ENCODE data around the gene SOX5. TPM values are rescaled to one million over a fixed set of nuclear protein-coding genes. Genes with fewer than 3 reads are reported as not detected.

SOX5 gene
- polyA plus RNA-seq, 2 donors = 0.24 to 0.33 TPM

DNA sequence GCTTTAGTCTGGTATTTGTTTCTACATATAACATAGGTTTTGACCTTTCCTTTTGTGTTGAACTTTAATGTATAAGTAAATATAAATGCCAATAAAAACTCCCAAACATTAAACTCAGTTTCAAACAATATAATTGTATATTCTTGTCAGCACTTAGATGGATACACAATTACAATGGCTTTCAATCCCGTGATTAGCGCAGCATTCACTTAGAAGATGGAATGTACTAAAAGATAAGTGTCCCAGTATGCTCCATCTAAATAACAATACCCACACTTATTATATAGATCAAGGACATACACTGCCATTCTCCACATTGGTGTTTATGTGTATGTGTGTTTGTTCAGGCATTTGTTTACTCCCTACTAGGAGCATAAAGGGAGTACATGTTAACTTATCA lies 193.1 kb downstream of the SOX5 start:
- Histone ChIP-seq H3K27ac (ENCODE audit: low read depth in 2 of 2, low read length in 1 of 2) (no peak overlapping the region), H3K27me3 (ENCODE audit: control insufficient read depth in 1 of 2, insufficient read depth in 2 of 2, low read length in 2 of 2) (no peaks in the 10 kb centered on the region), H3K36me3 (ENCODE audit: control insufficient read depth in 2 of 2, insufficient read depth in 2 of 2, low read length in 1 of 2) (no peaks in the 10 kb centered on the region), H3K9me3 (ENCODE audit: control insufficient read depth in 2 of 2, insufficient read depth in 1 of 2, low read depth in 1 of 2, low read length in 1 of 2) (no peaks in the 10 kb centered on the region), H3K4me1 (ENCODE audit: control insufficient read depth in 2 of 2, insufficient read depth in 2 of 2, low read length in 1 of 2) (no peaks in the 10 kb centered on the region), H3K4me3 (ENCODE audit: low read depth in 1 of 2, low read length in 2 of 2) (no peak overlapping the region)
- 97 to 98% methylated on average over 2 of the region's 2 CpGs for WGBS, 2 donors

DNA sequence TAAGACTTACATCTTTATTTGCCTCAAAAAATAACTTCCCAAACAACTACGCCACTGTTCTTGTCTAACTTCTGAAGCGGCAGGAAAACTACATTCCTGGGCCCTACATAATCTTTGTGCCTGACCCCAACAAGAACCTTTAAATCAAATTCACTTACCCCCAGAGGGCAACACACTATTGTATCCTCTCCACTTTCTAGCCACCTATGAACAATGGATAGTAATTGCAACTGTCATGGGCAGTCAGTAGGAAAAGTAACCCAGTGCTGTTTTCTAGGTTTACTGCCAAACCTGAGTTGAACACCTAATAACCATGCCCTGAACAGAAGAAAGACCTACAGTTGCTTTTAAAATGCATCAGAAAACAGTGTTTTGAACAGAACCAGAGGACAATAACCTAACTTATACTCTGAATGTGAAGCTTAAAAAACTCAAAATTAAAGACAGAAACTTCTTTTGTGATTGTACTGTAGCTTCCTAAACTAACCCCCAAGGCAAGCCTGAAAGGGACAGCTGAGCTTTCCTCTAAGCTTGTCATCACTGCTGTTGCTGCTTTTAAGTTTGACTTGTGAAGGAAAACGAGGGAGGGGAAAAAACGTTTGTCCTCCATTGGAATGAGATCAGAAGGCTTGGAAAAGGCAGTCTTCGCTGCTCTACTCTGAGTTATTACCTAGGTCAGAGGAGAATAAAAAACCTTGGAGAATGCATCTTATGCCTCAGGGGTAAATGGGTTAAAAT lies 195.7 kb downstream of the SOX5 start:
- Histone ChIP-seq H3K27me3 (ENCODE audit: control insufficient read depth in 1 of 2, insufficient read depth in 2 of 2, low read length in 2 of 2) (no peaks in the 10 kb centered on the region), H3K36me3 (ENCODE audit: control insufficient read depth in 2 of 2, insufficient read depth in 2 of 2, low read length in 1 of 2) (no peaks in the 10 kb centered on the region), H3K27ac (ENCODE audit: low read depth in 2 of 2, low read length in 1 of 2) (no peak overlapping the region), H3K4me3 (ENCODE audit: low read depth in 1 of 2, low read length in 2 of 2) (no peak overlapping the region), H3K4me1 (ENCODE audit: control insufficient read depth in 2 of 2, insufficient read depth in 2 of 2, low read length in 1 of 2) (no peaks in the 10 kb centered on the region), H3K9me3 (ENCODE audit: control insufficient read depth in 2 of 2, insufficient read depth in 1 of 2, low read depth in 1 of 2, low read length in 1 of 2) (no peaks in the 10 kb centered on the region)
- WGBS, 2 donors = 69 to 76% methylated on average over 5 of the region's 5 CpGs

GRCh38 chr12:23752245-23752644 lies 197.2 kb downstream of the SOX5 start:
- 87 to 94% methylated on average over 5 of the region's 5 CpGs for WGBS, 2 donors
- H3K36me3 ChIP-seq (ENCODE audit: control insufficient read depth in 2 of 2, insufficient read depth in 2 of 2, low read length in 1 of 2) = no peaks in the 10 kb centered on the region

GRCh38 chr12:23751641-23752040 lies 197.8 kb downstream of the SOX5 start:
- H3K4me1 ChIP-seq (ENCODE audit: control insufficient read depth in 2 of 2, insufficient read depth in 2 of 2, low read length in 1 of 2) = no peaks in the 10 kb centered on the region
- no peaks in the 10 kb centered on the region for H3K27me3 ChIP-seq (ENCODE audit: control insufficient read depth in 1 of 2, insufficient read depth in 2 of 2, low read length in 2 of 2)
- no peak overlapping the region for H3K27ac ChIP-seq (ENCODE audit: low read depth in 2 of 2, low read length in 1 of 2)
- H3K9me3 ChIP-seq (ENCODE audit: control insufficient read depth in 2 of 2, insufficient read depth in 1 of 2, low read depth in 1 of 2, low read length in 1 of 2) = no peaks in the 10 kb centered on the region
- no peaks in the 10 kb centered on the region for H3K36me3 ChIP-seq (ENCODE audit: control insufficient read depth in 2 of 2, insufficient read depth in 2 of 2, low read length in 1 of 2)
- WGBS, 2 donors = 89 to 94% methylated on average over 1 of the region's 1 CpG
- no peak overlapping the region for H3K4me3 ChIP-seq (ENCODE audit: low read depth in 1 of 2, low read length in 2 of 2)

More at GRCh38 chr12:23752245-23752644, 197.2 kb downstream of the SOX5 start:
- H3K27me3 ChIP-seq (ENCODE audit: control insufficient read depth in 1 of 2, insufficient read depth in 2 of 2, low read length in 2 of 2) = no peaks in the 10 kb centered on the region
- H3K27ac ChIP-seq (ENCODE audit: low read depth in 2 of 2, low read length in 1 of 2) = no peak overlapping the region
- H3K9me3 ChIP-seq (ENCODE audit: control insufficient read depth in 2 of 2, insufficient read depth in 1 of 2, low read depth in 1 of 2, low read length in 1 of 2) = no peaks in the 10 kb centered on the region
- no peaks in the 10 kb centered on the region for H3K4me1 ChIP-seq (ENCODE audit: control insufficient read depth in 2 of 2, insufficient read depth in 2 of 2, low read length in 1 of 2)
- no peak overlapping the region for H3K4me3 ChIP-seq (ENCODE audit: low read depth in 1 of 2, low read length in 2 of 2)

- Histone ChIP-seq H3K4me1 (ENCODE audit: control insufficient read depth in 2 of 2, insufficient read depth in 2 of 2, low read length in 1 of 2) (no peaks in the 10 kb centered on the region), H3K27ac (ENCODE audit: low read depth in 2 of 2, low read length in 1 of 2) (no peak overlapping the region), H3K27me3 (ENCODE audit: control insufficient read depth in 1 of 2, insufficient read depth in 2 of 2, low read length in 2 of 2) (no peaks in the 10 kb centered on the region), H3K9me3 (ENCODE audit: control insufficient read depth in 2 of 2, insufficient read depth in 1 of 2, low read depth in 1 of 2, low read length in 1 of 2) (no peaks in the 10 kb centered on the region), H3K36me3 (ENCODE audit: control insufficient read depth in 2 of 2, insufficient read depth in 2 of 2, low read length in 1 of 2) (no peaks in the 10 kb centered on the region), H3K4me3 (ENCODE audit: low read depth in 1 of 2, low read length in 2 of 2) (no peak overlapping the region)
- 86 to 90% methylated on average over 3 of the region's 3 CpGs for WGBS, 2 donors
Observed at GRCh38 chr12:23750923-23751322, 198.5 kb downstream of the SOX5 start.

DNA sequence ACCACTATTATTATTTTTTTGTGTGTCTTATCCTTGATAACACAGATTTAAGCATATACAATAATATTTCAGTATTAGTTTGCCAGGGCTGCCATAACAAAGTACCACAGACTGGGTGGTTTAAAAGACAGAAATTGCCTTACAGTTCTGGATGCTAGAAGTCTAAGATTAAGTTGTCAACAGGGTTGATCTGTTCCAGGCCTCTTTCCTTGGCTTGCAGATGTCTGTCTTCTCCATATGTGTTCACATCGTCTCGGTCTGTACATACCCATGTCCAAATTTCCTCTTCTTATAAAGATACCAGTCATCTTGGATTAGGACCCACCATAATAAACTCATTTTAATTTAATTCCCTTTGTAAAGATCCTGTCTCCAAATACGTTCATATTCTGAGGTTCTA lies 204.8 kb downstream of the SOX5 start:
- Histone ChIP-seq H3K9me3 (ENCODE audit: control insufficient read depth in 2 of 2, insufficient read depth in 1 of 2, low read depth in 1 of 2, low read length in 1 of 2) (no peaks in the 10 kb centered on the region), H3K27ac (ENCODE audit: low read depth in 2 of 2, low read length in 1 of 2) (no peak overlapping the region), H3K4me1 (ENCODE audit: control insufficient read depth in 2 of 2, insufficient read depth in 2 of 2, low read length in 1 of 2) (no peaks in the 10 kb centered on the region), H3K4me3 (ENCODE audit: low read depth in 1 of 2, low read length in 2 of 2) (no peak overlapping the region), H3K27me3 (ENCODE audit: control insufficient read depth in 1 of 2, insufficient read depth in 2 of 2, low read length in 2 of 2) (no peaks in the 10 kb centered on the region), H3K36me3 (ENCODE audit: control insufficient read depth in 2 of 2, insufficient read depth in 2 of 2, low read length in 1 of 2) (no peaks in the 10 kb centered on the region)
- 67 to 71% methylated on average over 3 of the region's 3 CpGs for WGBS, 2 donors

DNA sequence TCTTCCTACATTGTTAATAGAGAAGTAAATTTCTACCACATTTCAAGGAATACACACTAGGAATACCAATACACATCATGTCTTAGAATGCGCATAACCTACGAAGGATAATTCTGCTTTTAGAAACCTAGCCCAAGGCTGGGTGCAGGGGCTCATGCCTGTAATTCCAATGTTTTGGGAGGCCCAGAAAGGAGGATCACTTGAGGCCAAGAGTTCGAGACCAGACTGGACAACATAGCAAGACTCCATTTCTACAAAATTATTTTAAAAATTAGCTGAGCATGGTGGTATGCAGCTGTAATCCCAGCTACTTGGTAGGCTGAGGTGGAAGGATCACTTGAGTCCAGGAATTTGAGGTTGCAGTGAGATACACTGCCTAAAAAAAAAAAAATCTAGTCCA lies 206.9 kb downstream of the SOX5 start:
- WGBS, 2 donors = 93 to 95% methylated on average over 3 of the region's 3 CpGs
- no peaks in the 10 kb centered on the region for H3K4me1 ChIP-seq (ENCODE audit: control insufficient read depth in 2 of 2, insufficient read depth in 2 of 2, low read length in 1 of 2)
- H3K36me3 ChIP-seq (ENCODE audit: control insufficient read depth in 2 of 2, insufficient read depth in 2 of 2, low read length in 1 of 2) = no peaks in the 10 kb centered on the region
- H3K9me3 ChIP-seq (ENCODE audit: control insufficient read depth in 2 of 2, insufficient read depth in 1 of 2, low read depth in 1 of 2, low read length in 1 of 2) = no peaks in the 10 kb centered on the region
- no peak overlapping the region for H3K27ac ChIP-seq (ENCODE audit: low read depth in 2 of 2, low read length in 1 of 2)
- no peaks in the 10 kb centered on the region for H3K27me3 ChIP-seq (ENCODE audit: control insufficient read depth in 1 of 2, insufficient read depth in 2 of 2, low read length in 2 of 2)
- H3K4me3 ChIP-seq (ENCODE audit: low read depth in 1 of 2, low read length in 2 of 2) = no peak overlapping the region

GRCh38 chr12:23731493-23731892 lies 218.0 kb downstream of the SOX5 start:
- Histone ChIP-seq H3K4me3 (ENCODE audit: low read depth in 1 of 2, low read length in 2 of 2) (no peak overlapping the region), H3K36me3 (ENCODE audit: control insufficient read depth in 2 of 2, insufficient read depth in 2 of 2, low read length in 1 of 2) (no peaks in the 10 kb centered on the region), H3K27ac (ENCODE audit: low read depth in 2 of 2, low read length in 1 of 2) (no peak overlapping the region), H3K27me3 (ENCODE audit: control insufficient read depth in 1 of 2, insufficient read depth in 2 of 2, low read length in 2 of 2) (no peaks in the 10 kb centered on the region), H3K9me3 (ENCODE audit: control insufficient read depth in 2 of 2, insufficient read depth in 1 of 2, low read depth in 1 of 2, low read length in 1 of 2) (no peaks in the 10 kb centered on the region), H3K4me1 (ENCODE audit: control insufficient read depth in 2 of 2, insufficient read depth in 2 of 2, low read length in 1 of 2) (no peaks in the 10 kb centered on the region)
- 87% methylated on average over 4 of the region's 4 CpGs for WGBS, 2 donors

GRCh38 chr12:23731035-23731434 lies 218.4 kb downstream of the SOX5 start:
- no peak overlapping the region for H3K27ac ChIP-seq (ENCODE audit: low read depth in 2 of 2, low read length in 1 of 2)
- no peaks in the 10 kb centered on the region for H3K27me3 ChIP-seq (ENCODE audit: control insufficient read depth in 1 of 2, insufficient read depth in 2 of 2, low read length in 2 of 2)
- no peak overlapping the region for H3K4me3 ChIP-seq (ENCODE audit: low read depth in 1 of 2, low read length in 2 of 2)
- WGBS, 2 donors = 89 to 94% methylated on average over 3 of the region's 3 CpGs
- no peaks in the 10 kb centered on the region for H3K36me3 ChIP-seq (ENCODE audit: control insufficient read depth in 2 of 2, insufficient read depth in 2 of 2, low read length in 1 of 2)
- H3K9me3 ChIP-seq (ENCODE audit: control insufficient read depth in 2 of 2, insufficient read depth in 1 of 2, low read depth in 1 of 2, low read length in 1 of 2) = no peaks in the 10 kb centered on the region
- no peaks in the 10 kb centered on the region for H3K4me1 ChIP-seq (ENCODE audit: control insufficient read depth in 2 of 2, insufficient read depth in 2 of 2, low read length in 1 of 2)

- Histone ChIP-seq H3K27me3 (ENCODE audit: control insufficient read depth in 1 of 2, insufficient read depth in 2 of 2, low read length in 2 of 2) (no peaks in the 10 kb centered on the region), H3K4me3 (ENCODE audit: low read depth in 1 of 2, low read length in 2 of 2) (no peak overlapping the region), H3K4me1 (ENCODE audit: control insufficient read depth in 2 of 2, insufficient read depth in 2 of 2, low read length in 1 of 2) (no peaks in the 10 kb centered on the region), H3K36me3 (ENCODE audit: control insufficient read depth in 2 of 2, insufficient read depth in 2 of 2, low read length in 1 of 2) (no peaks in the 10 kb centered on the region), H3K9me3 (ENCODE audit: control insufficient read depth in 2 of 2, insufficient read depth in 1 of 2, low read depth in 1 of 2, low read length in 1 of 2) (no peaks in the 10 kb centered on the region), H3K27ac (ENCODE audit: low read depth in 2 of 2, low read length in 1 of 2) (no peak overlapping the region)
Observed at GRCh38 chr12:23729359-23729758, 220.1 kb downstream of the SOX5 start.

All from esophagus (tissue), 2 donors.